Panc1 (cell line): ENCODE measurements around the gene DST.

Experiments used
- POLR2AphosphoS5 ChIP-seq: IDR thresholded peaks from 2 replicates; pipeline ENCODE4 v1.6.1; 2012; ENCODE audit warnings: mild to moderate bottlenecking, low read depth, low read length, moderate library complexity
- SIN3A ChIP-seq: IDR thresholded peaks from 2 replicates; pipeline ENCODE4 v1.6.1; 2012; ENCODE audit warnings: low read depth, mild to moderate bottlenecking, low read length, moderate library complexity, borderline replicate concordance; ENCODE audit not compliant: insufficient read depth
- TF ChIP-seq, protein P1 (sequence below): fragments of 450-650 bp; IDR thresholded peaks from 2 replicates; pipeline ENCODE4 v1.5.1; 2017; ENCODE audit warnings: mild to moderate bottlenecking
- TF ChIP-seq, protein P2 (sequence below), 2 experiments: IDR thresholded peaks; 2 replicates each; pipeline ENCODE4 v1.6.1; 2011 to 2012; ENCODE audit warnings: low read depth in 2 of 2, control low read depth in 1 of 2, low read length in 1 of 2, mild to moderate bottlenecking in 1 of 2, moderate library complexity in 1 of 2; ENCODE audit not compliant: insufficient read depth in 1 of 2

DNA sequence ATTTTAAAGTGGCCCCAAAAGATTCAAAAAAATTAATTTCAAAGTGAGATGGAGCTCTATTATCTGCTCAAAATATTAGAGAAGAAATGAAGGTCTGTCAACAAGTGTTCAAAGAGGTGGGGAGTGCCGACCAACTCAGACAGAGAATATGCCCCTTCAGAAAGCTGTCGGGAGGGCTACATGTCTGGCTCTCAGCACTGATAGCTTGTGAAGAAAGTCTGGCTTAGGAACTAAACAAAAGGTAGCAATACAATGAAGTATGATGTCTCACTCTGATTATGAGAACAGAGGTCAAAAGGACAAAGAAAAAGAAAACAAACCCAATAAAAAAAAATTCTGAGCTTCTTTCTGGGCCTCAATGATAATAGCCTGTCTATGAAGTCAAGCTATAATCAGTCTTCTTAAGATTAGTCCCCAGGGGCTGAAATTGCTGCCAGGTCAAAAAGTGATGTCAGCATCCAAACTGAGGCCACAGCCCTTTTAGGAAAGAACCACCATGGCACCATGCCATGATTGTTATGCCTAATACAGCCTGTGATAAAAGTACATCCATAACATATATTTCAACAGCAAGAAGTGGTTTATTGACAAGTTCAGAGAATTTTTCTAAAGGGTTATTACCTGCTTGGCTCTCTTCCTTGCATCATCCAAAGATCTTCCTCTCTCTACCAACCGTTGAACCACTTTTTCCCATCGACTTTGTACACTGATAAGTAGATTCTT is 150.9 kb downstream of the DST start:
- TF ChIP-seq, protein P1, sequence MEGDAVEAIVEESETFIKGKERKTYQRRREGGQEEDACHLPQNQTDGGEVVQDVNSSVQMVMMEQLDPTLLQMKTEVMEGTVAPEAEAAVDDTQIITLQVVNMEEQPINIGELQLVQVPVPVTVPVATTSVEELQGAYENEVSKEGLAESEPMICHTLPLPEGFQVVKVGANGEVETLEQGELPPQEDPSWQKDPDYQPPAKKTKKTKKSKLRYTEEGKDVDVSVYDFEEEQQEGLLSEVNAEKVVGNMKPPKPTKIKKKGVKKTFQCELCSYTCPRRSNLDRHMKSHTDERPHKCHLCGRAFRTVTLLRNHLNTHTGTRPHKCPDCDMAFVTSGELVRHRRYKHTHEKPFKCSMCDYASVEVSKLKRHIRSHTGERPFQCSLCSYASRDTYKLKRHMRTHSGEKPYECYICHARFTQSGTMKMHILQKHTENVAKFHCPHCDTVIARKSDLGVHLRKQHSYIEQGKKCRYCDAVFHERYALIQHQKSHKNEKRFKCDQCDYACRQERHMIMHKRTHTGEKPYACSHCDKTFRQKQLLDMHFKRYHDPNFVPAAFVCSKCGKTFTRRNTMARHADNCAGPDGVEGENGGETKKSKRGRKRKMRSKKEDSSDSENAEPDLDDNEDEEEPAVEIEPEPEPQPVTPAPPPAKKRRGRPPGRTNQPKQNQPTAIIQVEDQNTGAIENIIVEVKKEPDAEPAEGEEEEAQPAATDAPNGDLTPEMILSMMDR = no peak
- TF ChIP-seq POLR2AphosphoS5 (no peak), SIN3A (no peak)
- TF ChIP-seq, protein P2, sequence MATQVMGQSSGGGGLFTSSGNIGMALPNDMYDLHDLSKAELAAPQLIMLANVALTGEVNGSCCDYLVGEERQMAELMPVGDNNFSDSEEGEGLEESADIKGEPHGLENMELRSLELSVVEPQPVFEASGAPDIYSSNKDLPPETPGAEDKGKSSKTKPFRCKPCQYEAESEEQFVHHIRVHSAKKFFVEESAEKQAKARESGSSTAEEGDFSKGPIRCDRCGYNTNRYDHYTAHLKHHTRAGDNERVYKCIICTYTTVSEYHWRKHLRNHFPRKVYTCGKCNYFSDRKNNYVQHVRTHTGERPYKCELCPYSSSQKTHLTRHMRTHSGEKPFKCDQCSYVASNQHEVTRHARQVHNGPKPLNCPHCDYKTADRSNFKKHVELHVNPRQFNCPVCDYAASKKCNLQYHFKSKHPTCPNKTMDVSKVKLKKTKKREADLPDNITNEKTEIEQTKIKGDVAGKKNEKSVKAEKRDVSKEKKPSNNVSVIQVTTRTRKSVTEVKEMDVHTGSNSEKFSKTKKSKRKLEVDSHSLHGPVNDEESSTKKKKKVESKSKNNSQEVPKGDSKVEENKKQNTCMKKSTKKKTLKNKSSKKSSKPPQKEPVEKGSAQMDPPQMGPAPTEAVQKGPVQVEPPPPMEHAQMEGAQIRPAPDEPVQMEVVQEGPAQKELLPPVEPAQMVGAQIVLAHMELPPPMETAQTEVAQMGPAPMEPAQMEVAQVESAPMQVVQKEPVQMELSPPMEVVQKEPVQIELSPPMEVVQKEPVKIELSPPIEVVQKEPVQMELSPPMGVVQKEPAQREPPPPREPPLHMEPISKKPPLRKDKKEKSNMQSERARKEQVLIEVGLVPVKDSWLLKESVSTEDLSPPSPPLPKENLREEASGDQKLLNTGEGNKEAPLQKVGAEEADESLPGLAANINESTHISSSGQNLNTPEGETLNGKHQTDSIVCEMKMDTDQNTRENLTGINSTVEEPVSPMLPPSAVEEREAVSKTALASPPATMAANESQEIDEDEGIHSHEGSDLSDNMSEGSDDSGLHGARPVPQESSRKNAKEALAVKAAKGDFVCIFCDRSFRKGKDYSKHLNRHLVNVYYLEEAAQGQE (IDR thresholded peaks at IDR 0.05; ENCODE audit: insufficient read depth in 1 of 2, low read depth in 2 of 2, low read length in 1 of 2) = no peak
